Measurements from ENCODE around the gene SMG6.
A peak's percentile ranks its signal among the peaks of the same experiment; 100 is the strongest.
"Not testable (repeated sequence)": the region's sequence is repeated elsewhere in the genome, so short reads cannot be mapped to it uniquely, and the experiment has no call there.

The SMG6 gene

DNA sequence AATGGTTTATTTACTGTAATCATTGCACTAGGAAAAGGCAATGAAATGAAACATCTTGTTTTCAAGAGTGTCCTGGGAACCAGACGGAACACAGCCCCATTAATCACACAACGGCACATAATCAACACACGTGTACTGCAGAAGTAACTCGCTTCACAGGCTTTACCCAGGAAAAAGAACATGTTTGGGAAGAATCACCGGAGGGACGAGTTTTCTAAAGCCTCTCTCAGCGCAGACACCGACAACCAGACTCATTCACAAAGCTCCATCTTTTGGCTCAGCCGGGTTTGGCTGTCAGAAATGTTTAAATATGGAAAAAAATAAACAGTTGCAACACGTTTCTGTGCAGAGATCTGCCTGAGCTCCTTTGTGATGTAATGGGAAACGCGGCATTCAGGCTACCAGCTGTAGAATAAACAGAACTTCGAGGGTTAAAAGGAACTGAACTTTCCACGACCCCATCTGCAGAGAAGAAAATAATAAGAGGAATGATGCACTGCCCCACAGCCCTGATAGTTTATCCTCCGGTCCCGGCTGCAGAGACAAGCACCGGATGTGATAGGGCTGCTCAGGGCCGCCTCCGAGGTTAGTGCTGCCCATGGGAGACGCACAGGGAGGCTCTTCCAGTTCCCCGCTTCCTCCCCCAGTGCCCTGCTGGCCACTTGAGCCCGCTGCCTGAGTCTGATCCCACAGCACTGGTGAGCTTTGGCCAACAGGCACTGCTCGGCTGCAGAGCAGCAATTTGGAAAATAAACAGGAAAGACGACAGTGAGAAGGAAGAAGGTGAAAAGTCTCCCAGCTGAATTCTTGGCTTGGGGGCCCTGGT, 128.9 kb downstream of the SMG6 start:
- DNase-seq, result peak in 1 of 3 donors; percentile 7

GRCh38 chr17:2174014-2174413, 129.6 kb downstream of the SMG6 start:
- DNase-seq, result no peak

- DNase-seq, result no peak
Measured at GRCh38 chr17:2172999-2173398, 130.6 kb downstream of the SMG6 start.

GRCh38 chr17:2172077-2172851, 131.3 kb downstream of the SMG6 start:
- DNase-seq, result no peak

DNA sequence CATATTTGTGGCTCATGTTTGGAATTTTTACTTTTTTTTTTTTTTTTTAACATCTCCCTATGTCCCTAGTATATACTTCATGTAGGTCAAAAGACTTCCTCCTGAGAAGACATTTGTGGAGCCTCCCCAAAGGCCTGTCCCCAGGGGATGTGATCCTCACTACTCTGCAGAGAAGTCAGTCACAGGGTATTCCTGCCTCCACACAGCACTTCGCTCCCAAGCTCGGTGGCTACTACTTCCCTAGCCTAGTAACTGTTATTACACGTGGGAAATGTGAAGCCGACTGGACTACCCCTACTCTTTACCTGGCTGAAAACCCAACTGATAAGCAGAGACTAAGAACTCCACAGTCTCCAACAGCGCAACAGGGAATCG, 131.9 kb downstream of the SMG6 start:
- no peak for DNase-seq

- DNase-seq, result peak in 1 of 3 donors; percentile 25
Measured at GRCh38 chr17:2170023-2170422, 133.6 kb downstream of the SMG6 start.

GRCh38 chr17:2165723-2166122, 137.9 kb downstream of the SMG6 start:
- DNase-seq, result not testable (repeated sequence)

DNA sequence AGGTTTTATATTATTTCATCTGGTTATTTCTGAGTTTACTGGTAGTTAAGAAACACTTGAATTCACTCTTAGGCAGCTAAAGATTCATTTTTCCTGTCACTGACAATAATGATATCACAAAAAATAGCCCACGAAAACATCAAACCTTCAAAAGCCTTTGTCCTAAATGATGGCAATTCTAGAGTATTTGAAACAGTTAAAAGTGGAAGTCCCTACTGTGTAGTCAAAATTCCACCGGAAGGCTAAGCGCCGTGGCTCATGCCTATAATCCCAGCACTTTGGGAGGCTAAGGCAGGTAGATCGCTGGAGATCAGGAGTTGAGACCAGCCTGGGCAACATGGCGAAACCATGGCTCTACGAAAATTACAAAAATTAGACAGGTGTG, 145.2 kb downstream of the SMG6 start:
- peak; percentile 39 to 51 (median 42) for DNase-seq

DNA sequence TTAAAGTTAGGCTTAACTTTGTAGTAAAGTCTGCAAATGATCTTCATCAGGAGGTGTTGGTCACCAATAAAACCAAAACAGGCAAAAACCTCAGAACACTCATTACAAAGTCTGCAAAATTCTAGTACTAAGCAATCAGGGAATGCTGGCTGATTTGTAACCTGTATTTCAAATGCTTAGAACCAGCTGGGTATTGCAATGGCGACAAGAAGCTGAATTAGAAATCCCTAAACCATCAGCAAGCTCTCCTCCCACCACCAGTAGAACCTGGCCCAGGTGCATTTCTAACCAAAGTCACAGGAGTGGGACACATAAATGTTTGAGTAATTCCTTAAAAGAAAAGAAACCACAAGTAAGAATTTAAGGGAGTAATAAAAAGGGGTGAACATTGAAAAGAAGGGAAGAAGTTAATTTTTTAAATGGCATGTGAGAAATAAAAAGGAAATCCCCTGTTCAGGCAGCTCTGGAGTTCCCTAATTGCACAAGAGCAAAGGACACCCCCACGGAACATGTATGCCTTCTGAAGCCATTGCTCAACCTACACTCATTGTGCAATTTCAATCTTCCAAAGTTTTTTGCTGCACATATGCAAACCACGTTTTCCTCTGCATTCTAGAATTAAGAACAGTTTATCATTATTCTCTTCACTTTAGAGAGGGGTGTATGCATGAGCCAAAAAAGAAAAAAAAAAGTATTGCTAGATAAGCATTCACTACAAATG, 145.8 kb downstream of the SMG6 start:
- DNase-seq, result peak; percentile 90 to 96 (median 96)

DNA sequence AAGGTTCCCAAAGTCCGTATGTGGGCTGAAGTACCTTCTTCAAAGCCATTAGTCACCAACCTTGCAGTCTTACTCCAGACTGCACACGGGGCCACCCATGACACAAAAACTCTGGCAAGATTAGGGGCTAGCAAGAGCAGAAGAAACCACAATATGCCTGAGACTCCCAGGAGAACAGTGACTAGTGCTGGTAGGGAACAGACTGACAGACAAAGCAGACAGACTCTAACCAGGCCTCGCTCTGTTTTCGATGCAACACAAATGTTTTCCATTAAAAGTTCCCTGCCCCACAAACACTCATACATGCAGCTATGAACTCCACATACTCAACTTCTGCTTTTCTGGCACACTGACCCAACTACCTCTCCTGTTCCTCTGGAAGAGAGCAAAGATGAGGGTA, 146.5 kb downstream of the SMG6 start:
- peak; percentile 59 to 69 (median 60) for DNase-seq

GRCh38 chr17:2156666-2157065, 146.9 kb downstream of the SMG6 start:
- DNase-seq, result no peak

DNA sequence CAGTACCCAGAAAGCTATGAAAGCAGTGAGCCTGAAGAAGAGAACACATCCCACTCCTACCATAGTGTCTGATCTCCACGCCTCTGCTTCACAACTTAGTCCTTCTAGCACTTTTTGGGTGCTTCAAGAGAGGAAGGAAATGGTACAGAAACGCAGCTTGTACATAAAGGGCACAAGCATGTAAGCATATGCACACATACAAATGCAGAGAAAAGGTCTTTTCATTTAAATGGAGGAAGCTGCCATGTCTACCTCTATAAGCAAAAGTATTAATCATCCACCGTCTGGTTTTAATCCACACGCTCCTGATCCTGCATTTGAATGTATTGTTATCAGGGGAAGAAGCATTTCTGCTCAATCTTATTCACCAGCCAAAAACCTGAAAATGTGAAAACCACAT, 148.0 kb downstream of the SMG6 start:
- peak in 1 of 3 donors; percentile 14 for DNase-seq

GRCh38 chr17:2151358-2152033, 152.1 kb downstream of the SMG6 start:
- DNase-seq, result no peak

- no peak for DNase-seq
Measured at GRCh38 chr17:2150806-2151205, 152.8 kb downstream of the SMG6 start.

DNA sequence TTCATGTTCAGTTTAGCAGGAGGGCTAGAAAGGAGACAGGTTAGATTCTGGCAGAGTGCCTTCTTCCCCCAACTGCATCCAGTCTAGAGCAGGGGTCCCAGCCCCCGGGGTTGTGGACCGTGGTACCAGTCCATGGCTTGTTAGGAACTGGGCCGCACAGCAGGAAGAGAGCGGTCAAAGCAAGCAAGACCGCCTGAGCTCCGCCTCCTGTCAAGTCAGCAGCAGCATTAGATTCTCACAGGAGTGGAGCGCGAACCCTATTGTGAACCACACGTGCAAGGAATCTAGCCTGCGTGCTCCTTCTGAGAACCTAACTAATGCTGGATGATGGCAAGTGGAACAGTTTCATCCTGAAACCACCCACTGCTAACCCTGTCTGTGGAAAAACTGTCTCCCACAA, 153.7 kb downstream of the SMG6 start:
- no peak for DNase-seq

- DNase-seq, result no peak
Measured at GRCh38 chr17:2146132-2146871, 157.3 kb downstream of the SMG6 start.

DNA sequence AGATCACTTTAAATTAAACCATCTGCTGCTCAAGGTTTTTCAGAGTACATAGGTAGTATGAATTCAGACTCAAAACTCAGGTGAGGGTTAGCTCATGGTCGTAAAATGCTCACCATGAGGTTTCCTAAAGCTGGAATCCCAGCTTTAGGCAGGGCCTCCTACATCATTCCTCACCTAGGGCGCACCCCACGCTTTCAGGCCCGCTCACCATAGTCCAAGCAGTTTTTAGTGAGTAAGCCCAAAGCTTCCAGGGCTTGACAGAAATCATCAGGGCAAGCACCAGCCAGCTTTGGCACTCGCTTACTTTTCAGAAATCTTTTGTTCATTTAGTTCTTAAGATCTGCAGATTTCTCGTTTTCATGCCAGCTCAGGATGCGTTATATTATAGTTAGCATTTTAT, 158.9 kb downstream of the SMG6 start:
- no peak for DNase-seq

- DNase-seq, result no peak
Measured at GRCh38 chr17:2143332-2143731, 160.3 kb downstream of the SMG6 start.

DNA sequence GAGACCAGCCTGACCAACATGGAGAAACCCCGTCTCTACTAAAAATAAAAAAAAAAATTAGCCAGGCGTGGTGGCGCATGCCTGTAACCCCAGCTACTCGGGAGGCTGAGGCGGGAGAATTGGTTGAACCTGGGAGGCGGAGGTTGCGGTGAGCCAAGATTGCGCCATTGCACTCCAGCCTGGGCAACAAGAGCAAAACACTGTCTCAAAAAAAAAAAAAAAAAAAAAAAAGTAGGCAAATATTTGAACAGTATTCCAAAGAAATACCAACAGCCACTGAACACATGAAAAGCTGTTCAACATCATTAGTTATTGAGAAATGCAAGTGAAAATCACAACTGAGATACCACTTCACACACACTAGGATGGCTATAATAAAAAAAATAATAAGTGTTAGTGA, 160.9 kb downstream of the SMG6 start:
- DNase-seq, result not testable (repeated sequence)

DNA sequence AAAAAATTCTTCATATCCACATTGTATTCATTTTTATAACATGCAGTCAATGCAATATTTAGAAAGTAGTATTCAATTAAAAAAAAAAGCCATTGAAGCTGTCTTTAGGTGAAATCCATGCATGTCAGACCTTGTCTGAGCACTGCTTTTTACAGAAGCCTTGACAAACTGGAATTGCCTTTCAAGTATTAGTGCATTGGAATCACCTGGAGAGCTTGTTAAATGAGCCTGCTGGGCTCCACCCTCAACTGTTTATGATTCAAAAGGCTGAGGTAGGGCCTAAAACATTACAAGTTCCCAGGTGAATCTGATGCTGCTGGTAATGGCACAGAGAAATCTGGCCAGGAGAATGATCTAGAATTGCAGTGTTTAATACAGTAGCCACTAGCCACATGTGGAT, 162.9 kb downstream of the SMG6 start:
- no peak for DNase-seq

DNA sequence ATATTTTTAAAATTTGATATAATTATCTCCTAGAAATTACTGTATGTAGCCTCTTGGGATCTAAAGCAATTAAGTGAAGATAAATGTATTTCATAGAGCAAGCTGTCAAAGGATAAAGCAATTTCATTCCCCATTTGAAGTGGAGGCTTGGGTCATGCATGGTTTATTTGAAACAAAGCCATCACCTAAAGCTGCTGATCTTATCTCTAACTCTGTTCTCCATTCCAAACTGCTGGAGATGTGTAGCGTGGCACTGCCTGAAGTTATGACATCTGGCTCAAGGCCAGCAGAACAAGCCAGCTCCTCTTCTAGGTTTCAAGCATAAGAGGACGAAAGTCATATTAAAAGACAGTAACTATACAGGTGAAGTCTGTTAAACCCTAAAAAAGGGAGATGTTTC, 164.8 kb downstream of the SMG6 start:
- peak in 1 of 3 donors; percentile 13 for DNase-seq

DNA sequence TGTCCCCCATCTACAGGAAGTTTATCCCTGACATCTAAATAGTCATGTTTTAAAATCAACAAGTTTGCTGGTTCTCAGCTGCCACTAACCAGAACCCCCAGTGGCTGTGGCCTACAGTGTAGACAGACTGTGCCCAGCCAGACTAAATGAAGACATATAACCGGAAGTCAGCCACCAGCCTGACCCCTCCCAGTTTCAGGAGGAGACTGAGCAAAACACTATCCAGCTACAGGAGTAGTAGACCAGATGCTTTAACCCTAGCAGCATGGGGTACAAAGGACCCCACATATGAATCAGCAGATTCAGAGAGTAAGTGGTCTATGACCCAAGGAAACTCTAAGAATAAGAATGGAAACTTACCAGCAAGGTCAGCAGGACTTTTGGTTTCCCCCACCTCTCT, 165.3 kb downstream of the SMG6 start:
- peak in 2 of 3 donors; percentile 38 to 44 for DNase-seq

Measured in suppressor macrophage treated with lipopolysaccharide for 1 hour (primary cell).